ENCODE results near the gene STPG4.

STPG4 gene

GRCh38 chr2:47158576-47158975 lies 3.5 kb upstream of the STPG4 start:
- in situ Hi-C loops (cut with MboI; ENCODE audit: low pct_unique_long_range_greater_than_20kb, low sequenced_read_pairs, unreplicated experiment) = no loop called here
- DNase-seq (ENCODE audit: low spot score) = no peak
- no peak for TF ChIP-seq CTCF (IDR thresholded peaks at IDR 0.05; ENCODE audit: extremely low read depth, insufficient read depth, missing control alignments)

- no peak for DNase-seq (ENCODE audit: low spot score)
- in situ Hi-C loops (cut with MboI; ENCODE audit: low pct_unique_long_range_greater_than_20kb, low sequenced_read_pairs, unreplicated experiment) = no loop called here
- no peak for TF ChIP-seq CTCF (IDR thresholded peaks at IDR 0.05; ENCODE audit: extremely low read depth, insufficient read depth, missing control alignments)
These were observed 2.3 kb downstream of the STPG4 start for GRCh38 chr2:47152803-47153202.

GRCh38 chr2:47150175-47150574 lies 4.9 kb downstream of the STPG4 start:
- TF ChIP-seq CTCF (IDR thresholded peaks at IDR 0.05; ENCODE audit: extremely low read depth, insufficient read depth, missing control alignments) = no peak
- in situ Hi-C loops (cut with MboI; ENCODE audit: low pct_unique_long_range_greater_than_20kb, low sequenced_read_pairs, unreplicated experiment) = no loop called here
- no peak for DNase-seq (ENCODE audit: low spot score)

GRCh38 chr2:47147021-47147420 lies 8.1 kb downstream of the STPG4 start:
- no peak for TF ChIP-seq CTCF (IDR thresholded peaks at IDR 0.05; ENCODE audit: extremely low read depth, insufficient read depth, missing control alignments)
- DNase-seq (ENCODE audit: low spot score) = no peak
- in situ Hi-C loops (cut with MboI; ENCODE audit: low pct_unique_long_range_greater_than_20kb, low sequenced_read_pairs, unreplicated experiment) = no loop called here

- DNase-seq (ENCODE audit: low spot score) = no peak
- in situ Hi-C loops (cut with MboI; ENCODE audit: low pct_unique_long_range_greater_than_20kb, low sequenced_read_pairs, unreplicated experiment) = no loop called here
- no peak for TF ChIP-seq CTCF (IDR thresholded peaks at IDR 0.05; ENCODE audit: extremely low read depth, insufficient read depth, missing control alignments)
These were observed 9.6 kb downstream of the STPG4 start for GRCh38 chr2:47145466-47145865.

GRCh38 chr2:47141520-47141919 lies 13.6 kb downstream of the STPG4 start:
- DNase-seq (ENCODE audit: low spot score) = no peak
- no peak for TF ChIP-seq CTCF (IDR thresholded peaks at IDR 0.05; ENCODE audit: extremely low read depth, insufficient read depth, missing control alignments)
- in situ Hi-C loops (cut with MboI; ENCODE audit: low pct_unique_long_range_greater_than_20kb, low sequenced_read_pairs, unreplicated experiment) = no loop called here
